HK-2 (cell line): ENCODE measurements around the gene WDR33.
"Not testable (repeated sequence)": the region's sequence is repeated elsewhere in the genome, so short reads cannot be mapped to it uniquely, and the experiment has no call there.

Experiments
- DNase-seq: peaks from one replicate; pipeline ENCODE4 v3.0.0-alpha.2; 2018; ENCODE audit not compliant: unreplicated experiment

The WDR33 gene

DNA sequence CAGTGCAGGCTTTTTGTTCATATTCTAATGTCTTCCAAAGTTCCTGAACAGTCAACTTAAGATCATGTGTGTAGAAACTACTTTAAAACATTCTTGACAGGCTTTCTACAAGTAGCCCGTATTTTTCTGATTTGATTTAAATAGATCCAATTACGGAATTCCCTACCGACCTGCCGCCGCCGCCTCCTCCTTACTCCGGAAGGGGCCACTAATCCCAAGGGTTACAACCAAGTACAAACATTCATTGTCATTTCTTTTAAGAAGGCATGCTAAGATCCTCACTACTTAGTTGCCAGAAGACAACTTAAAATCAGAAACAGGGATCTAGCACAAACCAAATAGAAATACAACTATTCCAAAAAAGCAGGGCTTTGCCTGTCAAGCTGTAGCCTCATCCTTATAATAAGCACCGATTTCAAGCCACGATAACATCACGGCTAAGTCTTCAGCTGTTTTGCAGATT lies 784 bp downstream of the WDR33 start:
- DNase-seq: peak; percentile 8

DNA sequence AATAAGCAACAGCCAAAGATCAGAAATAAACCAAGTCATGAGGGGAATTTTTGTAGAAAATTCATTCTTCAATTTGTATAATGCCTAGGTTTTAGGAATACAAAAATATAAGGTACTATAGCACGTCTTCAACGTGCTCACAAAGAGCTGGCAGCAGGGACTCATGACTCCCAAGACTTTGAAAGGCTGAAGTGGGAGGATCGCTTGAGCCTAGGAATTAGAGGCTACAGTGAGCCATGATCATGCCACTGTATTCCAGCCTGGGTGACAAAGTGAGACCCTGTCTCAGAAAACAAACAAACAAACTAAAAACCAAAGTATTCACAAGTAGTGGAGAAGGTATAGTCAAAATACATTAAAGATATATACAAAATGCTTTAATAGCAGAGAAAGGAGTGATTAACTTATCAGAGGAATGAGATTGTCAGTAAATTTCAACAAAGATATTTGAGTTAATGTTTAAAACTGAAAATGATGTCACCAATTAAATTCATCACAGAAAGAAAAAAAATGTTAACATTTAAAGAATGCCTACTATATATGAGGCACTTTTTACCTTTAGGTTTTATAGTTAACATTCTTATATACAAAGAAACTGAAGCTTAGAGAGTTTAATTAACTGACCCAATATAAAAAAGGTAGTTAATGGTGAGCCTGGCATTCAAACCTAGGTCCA lies 3.2 kb downstream of the WDR33 start:
- DNase-seq: peak; percentile 14

DNA sequence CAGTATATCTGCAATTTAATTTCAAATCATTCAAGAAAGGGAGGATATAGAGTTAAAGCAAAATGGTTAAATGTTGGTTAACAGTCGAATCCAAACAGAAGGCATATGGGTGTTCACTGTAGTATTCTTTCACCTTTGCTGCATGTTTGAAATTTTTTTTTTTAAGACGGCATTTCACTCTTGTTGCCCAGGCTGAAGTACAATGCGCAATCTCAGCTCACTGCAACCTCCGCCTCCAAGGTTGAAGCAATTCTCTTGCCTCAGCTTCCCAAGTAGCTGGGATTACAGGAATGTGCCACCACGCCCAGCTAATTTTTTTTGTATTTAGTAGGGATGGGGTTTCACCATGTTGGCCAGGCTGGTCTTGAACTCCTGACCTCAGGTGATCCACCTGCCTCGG lies 4.1 kb downstream of the WDR33 start:
- not testable (repeated sequence) for DNase-seq

DNA sequence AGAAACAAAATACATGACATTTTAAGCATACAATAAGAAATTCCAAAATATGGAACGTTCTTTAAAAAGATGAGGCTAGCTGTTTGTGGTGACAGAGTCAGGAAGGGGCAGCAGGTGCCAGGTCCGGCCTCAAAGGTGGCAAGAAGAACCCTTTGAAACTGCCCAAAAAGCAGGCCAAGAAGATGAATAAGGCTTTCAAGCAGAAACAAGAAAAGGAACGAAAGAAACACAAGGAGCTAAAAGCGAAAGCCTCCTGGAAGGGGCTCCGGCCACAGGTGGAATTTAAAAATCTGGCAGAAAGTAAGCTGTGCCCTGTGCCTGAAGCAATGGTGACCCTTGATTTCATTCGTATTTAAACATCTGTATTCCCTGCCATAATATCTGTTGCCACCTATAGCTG lies 5.5 kb downstream of the WDR33 start:
- no peak for DNase-seq

DNA sequence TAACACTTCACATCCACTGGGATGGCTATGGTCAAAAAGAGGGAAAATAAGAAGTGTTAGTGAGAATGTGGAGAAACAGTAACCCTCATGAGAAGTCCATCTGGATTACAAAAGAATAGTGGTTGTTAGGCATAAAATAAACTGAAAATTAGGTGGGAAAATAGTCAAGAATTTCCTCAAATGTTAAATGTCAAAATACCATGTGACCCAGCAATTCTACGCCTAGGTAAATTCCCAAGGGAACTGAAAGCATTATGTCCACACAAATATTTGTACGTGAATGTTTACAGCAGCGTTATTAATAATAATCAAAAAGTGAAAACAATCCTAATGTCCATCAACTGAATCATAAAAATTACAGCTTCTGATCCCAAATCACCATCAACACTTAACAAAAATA lies 11.0 kb downstream of the WDR33 start:
- DNase-seq: no peak

DNA sequence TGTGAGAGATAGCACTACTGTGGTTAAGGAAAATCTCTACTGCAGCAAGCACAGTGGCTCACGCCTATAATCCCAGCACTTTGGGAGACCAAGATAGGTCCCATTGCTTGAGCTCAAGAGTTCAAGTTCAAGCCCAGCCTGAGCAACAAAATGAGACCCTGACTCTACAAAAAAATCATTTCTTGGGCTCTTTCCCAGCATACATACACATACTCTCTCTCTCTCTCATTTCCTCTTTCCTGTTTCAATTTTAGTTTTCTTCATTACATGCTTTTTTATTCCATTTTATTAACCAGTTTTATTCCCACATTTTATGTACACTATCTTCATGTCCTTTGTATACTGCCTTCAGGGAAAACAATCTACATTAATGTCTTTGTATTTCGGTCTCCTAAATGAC lies 14.6 kb downstream of the WDR33 start:
- no peak for DNase-seq

DNA sequence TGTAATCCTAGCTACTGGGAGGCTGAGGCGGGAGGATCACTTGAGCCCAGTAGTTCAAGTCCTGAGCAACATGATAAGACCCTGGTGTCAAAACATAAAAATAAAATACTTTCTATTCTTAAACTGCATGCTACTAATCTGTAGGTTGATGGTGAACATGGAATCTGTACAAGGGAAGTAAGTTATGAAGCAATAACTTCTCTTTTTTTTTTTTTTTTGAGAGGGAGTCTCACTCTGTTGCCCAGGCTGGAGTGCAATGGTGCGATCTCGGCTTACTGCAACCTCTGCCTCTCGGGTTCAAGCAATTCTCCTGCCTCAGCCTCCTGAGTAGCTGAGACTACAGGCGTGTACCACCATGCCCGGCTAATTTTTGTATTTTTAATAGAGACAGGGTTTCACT lies 16.1 kb downstream of the WDR33 start:
- DNase-seq: not testable (repeated sequence)

DNA sequence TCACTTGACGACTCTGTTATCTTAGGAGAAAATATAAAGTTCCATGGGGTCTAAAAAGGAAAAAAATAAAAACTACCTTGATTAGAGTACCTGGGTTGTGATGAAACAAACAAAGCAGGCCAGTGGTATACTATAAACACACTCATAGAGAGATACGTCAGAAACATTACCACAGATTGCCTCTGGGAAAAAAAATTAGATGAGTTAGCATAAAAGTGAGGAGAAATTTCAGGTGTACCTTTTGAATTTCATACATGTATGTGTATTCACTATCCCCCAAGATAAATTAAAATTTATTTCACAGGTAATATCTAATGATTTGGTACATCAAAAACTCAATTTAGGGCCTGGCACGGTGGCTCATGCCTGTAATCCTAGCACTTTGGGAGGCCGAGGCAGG lies 18.2 kb downstream of the WDR33 start:
- DNase-seq: no peak

DNA sequence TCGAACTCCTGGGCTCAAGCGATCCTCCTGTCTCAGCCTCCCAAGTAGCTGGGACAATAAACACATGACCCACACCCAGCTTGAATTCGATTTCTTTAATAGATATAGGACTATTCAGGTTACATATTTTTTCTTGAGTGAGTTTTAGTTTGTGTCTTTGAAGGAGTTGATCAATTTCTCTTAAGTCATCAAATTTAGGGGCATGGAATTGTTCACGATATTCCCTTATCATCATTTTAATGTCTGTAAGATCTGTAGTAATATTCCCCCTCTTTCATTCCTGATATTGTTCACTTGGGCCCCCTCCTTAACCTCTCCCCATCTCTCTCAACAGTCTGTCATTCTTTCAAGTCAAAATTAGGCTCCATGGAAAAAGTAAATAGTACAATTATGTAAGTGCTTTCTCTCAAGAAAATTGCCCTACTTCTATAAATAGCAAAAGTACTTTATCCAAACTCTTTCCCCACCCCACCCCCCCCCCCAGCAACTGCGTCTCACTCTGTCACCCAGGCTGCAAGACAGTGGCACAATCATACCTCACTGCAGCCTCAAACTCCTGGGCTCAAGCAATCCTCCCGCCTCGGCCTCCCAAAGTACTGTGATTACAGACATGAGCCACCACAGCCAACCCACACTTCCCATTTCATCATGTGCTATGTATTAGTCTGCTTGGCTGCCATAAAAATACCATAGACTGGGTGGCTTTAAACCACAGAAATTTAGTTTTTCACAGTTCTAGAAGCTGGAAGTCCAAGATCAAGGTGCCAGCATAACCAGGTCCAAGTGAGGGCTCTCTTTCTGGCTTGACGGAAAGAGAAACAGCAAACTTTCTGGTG lies 20.1 kb downstream of the WDR33 start:
- DNase-seq: no peak

DNA sequence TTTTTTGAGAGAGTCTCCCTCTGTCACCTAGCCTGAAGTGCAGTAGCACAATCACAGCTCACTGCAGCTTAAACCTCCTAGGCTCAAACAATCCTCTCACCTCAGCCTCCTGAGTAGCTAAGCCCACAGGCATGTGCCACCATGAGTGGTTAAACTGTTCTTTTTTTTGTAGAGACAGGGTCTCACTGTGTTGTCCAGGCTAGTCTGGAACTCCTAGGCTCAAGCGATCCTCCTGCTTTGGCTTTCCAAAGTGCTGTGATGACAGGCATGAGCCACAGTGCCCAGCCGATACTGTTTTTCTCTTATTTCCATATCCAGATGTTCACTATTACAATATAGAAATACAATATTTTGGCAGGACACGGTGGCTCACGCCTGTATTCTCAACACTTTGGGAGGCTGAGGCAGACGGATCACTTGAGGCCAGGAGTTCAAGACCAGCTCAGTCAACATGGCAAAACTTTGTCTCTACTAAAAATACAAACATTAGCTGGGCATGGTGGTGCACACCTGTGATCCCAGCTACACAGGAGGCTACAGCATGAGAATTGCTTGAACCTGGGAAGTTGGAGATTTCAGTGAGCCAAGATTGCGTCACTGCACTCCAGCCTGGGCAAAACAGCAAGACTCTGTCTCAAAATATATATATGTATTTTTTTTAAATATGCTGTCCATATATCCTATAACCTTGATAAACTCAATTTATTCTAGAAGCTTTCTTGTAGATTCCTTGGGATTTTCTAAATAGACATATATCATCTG lies 24.7 kb downstream of the WDR33 start:
- DNase-seq: no peak

DNA sequence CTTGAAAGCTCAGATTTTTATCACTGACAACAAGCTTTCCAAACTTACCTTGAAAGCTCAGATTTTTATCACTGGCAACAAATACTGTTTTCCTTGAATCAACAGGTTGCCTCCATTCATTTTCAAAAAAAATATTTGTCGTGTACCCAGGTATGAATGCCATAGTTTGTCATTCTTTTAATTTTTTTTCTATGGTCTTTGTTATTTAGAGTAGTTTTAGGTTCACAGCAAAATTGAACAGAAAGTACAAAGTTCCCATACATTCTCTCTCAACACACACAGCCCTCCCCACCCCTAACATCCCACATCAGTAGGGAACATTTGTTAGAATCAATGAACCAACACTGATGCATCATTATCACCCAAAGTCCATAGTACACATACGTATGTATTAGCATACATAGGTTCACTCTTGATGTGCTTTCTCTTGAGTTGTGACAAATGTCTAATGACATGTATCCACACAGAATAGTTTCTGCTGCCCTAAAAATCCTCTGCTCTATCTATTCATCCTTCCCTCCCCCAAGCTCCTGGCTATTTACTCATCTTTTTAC lies 25.9 kb downstream of the WDR33 start:
- DNase-seq: no peak

DNA sequence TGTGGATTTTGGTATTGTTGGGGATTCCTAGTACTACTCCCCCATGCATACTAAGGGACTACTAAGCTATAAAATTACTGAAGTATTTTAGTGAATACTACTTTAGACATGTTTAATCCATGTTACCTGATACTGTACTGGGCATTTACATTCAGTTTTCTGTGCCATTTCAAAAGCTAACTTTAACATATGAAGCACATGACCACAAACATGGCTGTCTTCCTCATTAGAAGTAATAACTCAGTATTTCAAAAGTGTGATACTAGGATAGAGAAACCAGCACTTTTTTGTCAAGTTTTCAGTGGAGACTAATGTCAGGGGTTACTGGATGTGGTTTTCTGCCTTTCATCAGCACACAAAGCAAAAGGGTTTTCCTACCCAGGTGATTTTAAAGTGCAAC lies 27.9 kb downstream of the WDR33 start:
- DNase-seq: no peak

DNA sequence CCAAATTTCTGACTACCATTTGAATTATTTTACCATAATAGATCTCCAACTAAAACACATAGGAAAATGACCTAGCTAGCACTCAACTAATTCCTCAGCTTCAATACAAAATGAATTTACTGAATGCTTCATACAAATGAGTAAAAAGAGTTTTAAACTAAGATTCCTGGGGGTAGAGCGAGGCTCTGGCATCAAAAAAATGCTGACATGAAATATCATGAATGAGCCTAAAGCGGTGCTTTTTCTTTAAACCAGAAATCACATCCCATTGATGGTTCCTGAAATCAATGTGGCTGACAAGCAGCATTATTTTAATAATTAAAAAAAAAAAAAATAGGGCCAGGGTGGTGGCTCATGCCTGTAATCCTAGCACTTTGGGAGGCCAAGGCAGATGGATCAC lies 32.1 kb downstream of the WDR33 start:
- no peak for DNase-seq

DNA sequence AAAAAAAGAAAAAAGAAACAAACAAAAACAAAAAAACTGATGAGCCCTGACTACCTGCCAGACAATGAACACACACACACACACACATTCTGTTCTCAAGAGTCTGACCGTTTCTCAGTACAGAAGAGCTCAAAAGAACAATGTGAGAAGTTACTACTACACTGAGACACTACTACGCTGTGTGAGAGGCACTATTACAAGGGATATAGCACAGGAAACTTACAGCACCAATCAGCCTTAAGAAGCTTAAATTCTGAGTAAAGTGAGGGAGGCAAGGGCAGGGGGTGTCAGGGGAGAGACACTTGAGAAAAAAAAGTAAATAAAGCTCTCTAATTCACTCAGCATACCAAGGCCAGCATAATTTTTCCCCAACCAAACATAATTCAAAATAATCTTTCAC lies 32.5 kb downstream of the WDR33 start:
- no peak for DNase-seq

DNA sequence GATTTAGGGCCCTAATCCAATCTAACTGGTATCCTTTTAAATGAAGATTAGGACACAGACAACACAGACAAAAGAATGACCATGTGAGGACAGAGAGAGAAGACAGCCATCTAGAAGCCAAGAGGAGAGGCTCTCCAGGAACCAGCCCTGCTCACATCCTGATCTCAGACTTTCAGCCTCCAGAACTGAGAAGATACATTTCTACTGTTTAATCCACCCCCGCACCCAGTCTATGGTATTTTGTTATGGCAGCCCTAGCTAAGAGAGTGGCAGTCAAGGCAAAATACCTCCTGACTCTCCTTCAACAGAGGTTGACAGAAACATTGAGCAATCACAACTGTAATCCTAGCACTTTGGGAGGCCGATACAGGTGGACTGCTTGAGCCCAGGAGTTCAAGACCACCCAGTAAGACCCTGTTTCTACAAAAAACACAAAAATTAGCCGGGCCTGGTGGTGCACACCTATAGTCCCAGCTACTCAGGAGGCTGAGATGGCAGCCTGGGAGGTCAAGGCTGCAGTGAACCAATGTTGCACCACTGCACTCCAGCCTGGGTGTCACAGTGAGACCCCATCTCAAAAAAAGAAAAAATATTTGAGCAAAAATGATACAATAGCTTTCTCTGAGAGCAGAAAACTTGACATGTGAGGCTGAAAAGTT lies 34.7 kb downstream of the WDR33 start:
- DNase-seq: no peak

DNA sequence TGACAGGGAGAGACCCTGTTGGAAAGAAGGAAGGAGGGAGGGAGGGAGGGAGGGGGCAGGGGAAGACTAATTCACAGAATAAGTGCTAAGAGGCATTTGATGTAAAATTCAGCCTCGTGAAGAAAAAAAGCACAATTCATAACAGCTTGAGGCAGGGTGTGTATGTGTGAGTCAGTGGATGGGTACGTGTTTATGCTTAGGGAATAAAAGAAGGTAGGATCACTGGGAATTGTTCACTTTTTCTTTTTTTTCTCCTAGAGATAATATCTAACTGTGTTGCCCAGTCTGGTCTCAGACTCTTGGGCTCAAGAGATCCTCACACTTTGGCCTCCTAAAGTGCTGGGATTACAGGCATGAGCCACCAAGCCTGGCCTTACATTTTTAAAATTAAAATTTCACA lies 39.2 kb downstream of the WDR33 start:
- no peak for DNase-seq

DNA sequence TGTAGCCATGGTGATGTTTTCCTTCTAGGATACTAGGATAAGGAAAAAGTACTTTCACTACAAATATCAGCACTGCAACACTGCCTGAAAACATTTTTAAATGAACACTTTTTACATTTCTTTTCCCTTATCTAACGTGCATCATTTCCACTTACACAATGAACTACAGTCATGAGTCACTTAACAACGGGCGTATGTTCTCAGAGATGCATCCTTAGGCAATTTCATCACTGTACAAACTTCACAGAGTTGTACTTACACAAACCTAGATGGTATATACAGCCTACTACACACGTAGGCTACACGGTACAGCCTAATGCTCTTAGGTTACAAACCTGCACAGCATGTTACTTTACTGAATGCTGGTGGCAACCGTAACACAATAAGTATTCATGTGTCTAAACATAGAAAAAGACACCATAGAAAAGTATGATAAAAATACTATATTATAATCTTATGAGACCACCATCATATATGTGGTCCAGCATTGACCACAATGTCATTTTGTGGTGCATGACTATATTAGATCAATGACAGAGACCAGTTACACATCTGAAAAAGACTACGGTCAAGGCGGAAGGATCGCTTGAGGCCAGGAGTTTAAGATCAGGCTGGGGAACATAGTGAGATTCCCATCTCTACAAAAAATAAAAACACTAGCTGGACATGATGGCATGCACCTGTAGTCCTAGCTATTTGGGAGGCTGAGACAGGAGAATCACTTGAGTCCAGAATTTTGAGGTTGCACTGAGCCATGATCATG lies 39.8 kb downstream of the WDR33 start:
- DNase-seq: no peak

DNA sequence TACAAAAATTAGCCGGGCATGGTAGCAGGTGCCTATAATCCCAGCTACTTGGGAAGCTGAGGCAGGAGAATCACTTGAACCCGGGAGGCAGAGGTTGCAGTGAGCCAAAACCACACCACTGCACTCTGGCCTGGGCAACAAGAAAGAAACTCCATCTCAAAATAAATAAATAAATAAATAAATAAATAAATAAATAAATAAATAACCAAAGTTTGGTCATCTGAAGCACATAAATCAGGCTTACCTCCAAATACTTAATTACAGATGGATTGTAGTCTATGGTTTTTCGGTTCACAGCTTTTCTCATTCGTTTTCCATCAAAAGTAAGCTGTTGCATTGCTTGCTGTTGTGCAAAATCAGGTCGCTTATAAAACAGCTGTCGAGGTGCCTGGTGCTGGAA lies 40.4 kb downstream of the WDR33 start:
- not testable (repeated sequence) for DNase-seq

DNA sequence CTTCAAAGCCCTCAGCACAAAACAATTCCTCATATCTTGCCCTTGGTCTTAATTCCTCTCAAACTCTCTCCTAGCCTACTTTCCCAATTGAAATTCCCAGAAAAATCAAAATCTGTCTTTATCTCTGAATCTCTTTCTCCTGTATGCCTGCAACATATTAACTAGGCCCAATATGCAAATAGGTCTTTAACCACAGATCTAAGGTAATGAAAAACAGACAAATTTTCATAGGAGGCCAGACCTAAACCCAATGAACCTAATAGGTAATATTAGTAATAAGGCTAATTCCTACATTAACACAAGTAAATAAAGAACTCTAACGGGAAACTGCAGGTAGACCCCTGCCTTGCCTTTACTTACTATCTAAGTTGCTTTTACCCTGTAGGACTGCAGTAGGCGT lies 41.4 kb downstream of the WDR33 start:
- no peak for DNase-seq

DNA sequence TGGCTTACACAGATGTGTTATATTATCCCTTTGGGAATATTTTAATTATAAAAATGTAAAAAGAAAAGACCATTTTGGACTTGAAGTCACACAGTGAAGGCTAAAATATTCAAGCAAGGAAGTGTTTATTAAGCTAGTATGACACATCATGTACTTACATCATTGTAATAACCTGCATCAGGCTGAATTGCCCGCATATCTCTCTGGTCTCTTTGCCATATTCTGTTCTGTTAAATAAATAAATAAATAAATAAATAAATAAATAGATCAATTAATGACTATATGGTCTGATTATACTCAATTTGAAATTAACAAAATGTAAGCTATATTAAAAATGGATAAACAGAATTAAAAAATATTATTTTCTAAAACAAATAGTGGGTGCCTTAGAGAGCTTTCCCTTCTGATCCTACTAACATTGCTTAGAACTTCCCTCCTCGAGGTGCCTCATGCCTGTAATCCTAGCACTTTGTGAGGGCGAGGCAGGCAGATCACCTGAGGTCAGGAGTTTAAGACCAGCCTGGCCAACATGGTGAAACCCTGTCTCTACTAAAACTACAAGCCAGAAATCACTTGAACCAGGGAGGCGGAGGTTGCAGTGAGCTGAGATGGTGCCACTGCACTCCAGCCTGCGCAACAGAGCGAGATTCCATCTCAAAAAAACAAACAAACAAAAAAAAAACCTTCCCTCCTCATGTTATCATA lies 42.0 kb downstream of the WDR33 start:
- no peak for DNase-seq
